Aorta (tissue), 5 donors: ENCODE results near the gene MSS51. TPM values are rescaled to one million over a fixed set of nuclear protein-coding genes. Genes with fewer than 3 reads are reported as not detected.
"Not testable (repeated sequence)": the region's sequence is repeated elsewhere in the genome, so short reads cannot be mapped to it uniquely, and the experiment has no call there.

Experiments
- ATAC-seq: fragments of 200-7000 bp; cut with Tn5 transposase; one replicate; pipeline ENCODE4 v1.9.1; 2022; ENCODE audit warnings: moderate library complexity; ENCODE audit not compliant: low FRiP score
- DNase-seq, 2 donors: peaks; one replicate each; pipeline ENCODE4 v3.0.0-alpha.2; 2020
- H3K27ac ChIP-seq, 2 donors: one replicate each; pipeline ENCODE4 v1.5.1; 2013; ENCODE audit warnings: low read length in 2 of 2, mild to moderate bottlenecking in 2 of 2, moderate library complexity in 2 of 2, control low read depth in 1 of 2, inconsistent platforms in 1 of 2, low read depth in 1 of 2
- H3K27me3 ChIP-seq, 2 donors: one replicate each; pipeline ENCODE4 v1.6.1; 2013; ENCODE audit warnings: control low read depth in 1 of 2, low read length in 1 of 2, mild to moderate bottlenecking in 1 of 2, moderate library complexity in 1 of 2; ENCODE audit not compliant: insufficient read depth in 2 of 2, control insufficient read depth in 1 of 2
- H3K36me3 ChIP-seq, 2 donors: one replicate each; pipeline ENCODE4 v1.6.1; 2013; ENCODE audit warnings: control low read depth in 1 of 2, low read length in 1 of 2, mild to moderate bottlenecking in 1 of 2; ENCODE audit not compliant: insufficient read depth in 2 of 2, control insufficient read depth in 1 of 2
- H3K4me1 ChIP-seq, 2 donors: one replicate each; pipeline ENCODE4 v1.6.1; 2013; ENCODE audit warnings: low read length in 2 of 2, control low read depth in 1 of 2, mild to moderate bottlenecking in 1 of 2, moderate library complexity in 1 of 2; ENCODE audit not compliant: insufficient read depth in 2 of 2, control insufficient read depth in 1 of 2
- H3K4me3 ChIP-seq, 2 donors: one replicate each; pipeline ENCODE4 v1.5.1; 2013; ENCODE audit warnings: low read length in 2 of 2, control low read depth in 1 of 2, mild to moderate bottlenecking in 1 of 2
- H3K9me3 ChIP-seq: one replicate; pipeline ENCODE4 v1.6.1; 2013; ENCODE audit warnings: mild to moderate bottlenecking, low read length; ENCODE audit not compliant: control insufficient read depth
- WGBS, 2 donors: extraction: QIAGEN DNeasy Blood & Tissue Kit; methylation state at CpG; one replicate each; pipeline ENCODE4 v1.1.7; 2013; 5-methylcytosine and 5-hydroxymethylcytosine counted together
- intact Hi-C, 2 donors: fragments of 100-400 bp; cut with DNase I; formaldehyde crosslinking; loops; one replicate each; pipeline versions ENCODE4 v1.14.2 to v1.15.0; 2022
- polyA plus RNA-seq, 2 donors: library from polyadenylated mRNA; stranded (reverse); fragments of 200-250 nt; gene quantifications; one replicate each; pipeline ENCODE4 v1.2.3, GENCODE V29; 2013
- total RNA-seq, 2 donors: library from RNA; stranded (reverse); fragmentation: NEBNext Ultra II Directional; extraction: Animal tissue kit (Norgen Biotek cat#: 25700); gene quantifications; one replicate each; pipeline ENCODE4 v1.2.1, GENCODE V29; 2021
- donor health status: healthy with polysubstance abuse.
- donor health status: Bipolar disorder and iron deficiency.
- donor health status: DM: no; HTN: no; CAD: no.
- donor health status: DM: no; HTN: no; CAD: no.
- donor health status: DM: yes; HTN: yes; CAD: no.

MSS51 gene
- total and polyA plus RNA-seq, 4 donors = 1.7 to 6.3 (median 2.3) TPM

GRCh38 chr10:73394325-73394724, 39.0 kb downstream of the MSS51 start:
- DNase-seq, intact Hi-C loops, H3K9me3 ChIP-seq, H3K4me1 ChIP-seq, H3K27me3 ChIP-seq, ATAC-seq, H3K36me3 ChIP-seq, H3K27ac ChIP-seq, H3K4me3 ChIP-seq: not testable (repeated sequence)
- WGBS, 2 donors = 97 to 99% methylated on average over 3 of the region's 4 CpGs

GRCh38 chr10:73388228-73388627, 45.1 kb downstream of the MSS51 start:
- no peak for ATAC-seq
- Histone ChIP-seq H3K27me3 (no peaks in the 10 kb centered on the region), H3K27ac (no peak overlapping the region), H3K9me3 (no peaks in the 10 kb centered on the region), H3K4me3 (no peak overlapping the region), H3K4me1 (peaks cover 0 to 2% of the 10 kb centered on the region in 2 donors), H3K36me3 (peaks cover 3 to 13% of the 10 kb centered on the region in 2 donors)
- intact Hi-C loops = no loop called here
- 80 to 84% methylated on average over 4 of the region's 4 CpGs for WGBS, 2 donors
- DNase-seq = no peak

DNA sequence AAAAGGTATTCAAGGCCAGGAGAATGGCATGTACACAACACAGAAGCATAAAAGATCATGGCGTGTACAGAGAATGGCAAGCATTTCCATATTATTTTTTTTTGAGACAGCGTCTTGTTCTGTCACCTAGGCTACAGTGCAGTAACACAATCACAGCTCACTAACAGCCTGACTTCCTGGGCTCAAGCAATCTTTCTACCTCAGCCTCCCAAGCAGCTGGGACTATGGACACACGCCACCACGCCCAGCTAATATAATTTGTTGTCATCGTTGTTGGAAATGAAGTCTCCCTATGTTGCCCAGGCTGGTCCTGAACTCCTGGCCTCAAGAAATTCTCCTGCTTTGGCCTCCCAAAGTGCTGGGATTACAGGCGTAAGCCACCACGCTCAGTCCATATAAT, 46.8 kb downstream of the MSS51 start:
- no peaks in the 10 kb centered on the region for H3K9me3 ChIP-seq
- H3K27ac ChIP-seq = no peak overlapping the region
- peaks cover 0 to 2% of the 10 kb centered on the region in 2 donors for H3K4me1 ChIP-seq
- ATAC-seq = no peak
- WGBS, 2 donors = 93 to 95% methylated on average over 7 of the region's 7 CpGs
- DNase-seq = no peak
- intact Hi-C loops = no loop called here
- peaks cover 5 to 13% of the 10 kb centered on the region in 2 donors for H3K36me3 ChIP-seq
- no peaks in the 10 kb centered on the region for H3K27me3 ChIP-seq
- H3K4me3 ChIP-seq = no peak overlapping the region

- Histone ChIP-seq H3K4me3 (no peak overlapping the region), H3K4me1 (no peaks in the 10 kb centered on the region), H3K36me3 (peaks cover 0 to 5% of the 10 kb centered on the region in 2 donors), H3K9me3 (no peaks in the 10 kb centered on the region), H3K27me3 (no peaks in the 10 kb centered on the region), H3K27ac (no peak overlapping the region)
- intact Hi-C loops = no loop called here
- no peak for ATAC-seq
- no peak for DNase-seq
- WGBS, 2 donors = 89 to 90% methylated on average over 1 of the region's 1 CpG
Observed at GRCh38 chr10:73379064-73379748, 54.2 kb downstream of the MSS51 start.

- Histone ChIP-seq H3K36me3 (peaks cover 0 to 2% of the 10 kb centered on the region in 2 donors), H3K27me3 (no peaks in the 10 kb centered on the region), H3K9me3 (no peaks in the 10 kb centered on the region), H3K27ac (no peak overlapping the region), H3K4me1 (no peaks in the 10 kb centered on the region), H3K4me3 (no peak overlapping the region)
- ATAC-seq (no peak), DNase-seq (no peak)
- WGBS, 2 donors = 77 to 79% methylated on average over 3 of the region's 3 CpGs
- intact Hi-C loops = no loop called here
Observed at GRCh38 chr10:73376679-73377078, 56.7 kb downstream of the MSS51 start.

Other genes with a start within 250 kb of the MSS51 start
- 10 to 100 TPM in 1 of 2 donors, 1 to 10 TPM in 1; 9.5 to 12.4 TPM for gene DNAJC9, start 186.3 kb downstream of the MSS51 start, total RNA-seq
- gene DNAJC9, start 186.3 kb downstream of the MSS51 start, polyA plus RNA-seq = 10 to 100 TPM in 1 of 2 donors, 1 to 10 TPM in 1; 8.0 to 13.5 TPM
- 10 to 100 TPM; 41.9 to 44.8 TPM for gene MRPS16, start 180.9 kb downstream of the MSS51 start, total RNA-seq
- 10 to 100 TPM; 39.5 to 45.7 TPM for gene MRPS16, start 180.9 kb downstream of the MSS51 start, polyA plus RNA-seq
- gene CFAP70, start 74.7 kb downstream of the MSS51 start, total RNA-seq = 1 to 10 TPM in 1 of 2 donors, under 1 TPM in 1; 0.94 to 2.4 TPM
- gene CFAP70, start 74.7 kb downstream of the MSS51 start, polyA plus RNA-seq = 1 to 10 TPM in 1 of 2 donors, under 1 TPM in 1; 0.25 to 2.8 TPM
- 100 to 1,000 TPM; 116 to 125 TPM for gene ANXA7, start 19.5 kb downstream of the MSS51 start, total RNA-seq
- 10 to 100 TPM; 72.4 to 88.3 TPM for gene ANXA7, start 19.5 kb downstream of the MSS51 start, polyA plus RNA-seq
- 10 to 100 TPM; 61.0 to 65.6 TPM for gene PPP3CB, start 62.5 kb upstream of the MSS51 start, total RNA-seq
- 10 to 100 TPM; 39.7 to 46.1 TPM for gene PPP3CB, start 62.5 kb upstream of the MSS51 start, polyA plus RNA-seq
- 10 to 100 TPM; 32.6 to 45.7 TPM for gene USP54, start 157.8 kb upstream of the MSS51 start, total RNA-seq
- gene USP54, start 157.8 kb upstream of the MSS51 start, polyA plus RNA-seq = 1 to 10 TPM; 1.9 to 6.1 TPM
- gene MYOZ1, start 207.9 kb upstream of the MSS51 start, total RNA-seq = 10 to 100 TPM in 1 of 2 donors, 1 to 10 TPM in 1; 3.2 to 13.1 TPM
- gene MYOZ1, start 207.9 kb upstream of the MSS51 start, polyA plus RNA-seq = 1 to 10 TPM; 6.6 to 6.9 TPM
- gene SYNPO2L, start 222.5 kb upstream of the MSS51 start, total RNA-seq = under 1 TPM; 0.13 to 0.18 TPM
- gene SYNPO2L, start 222.5 kb upstream of the MSS51 start, polyA plus RNA-seq = under 1 TPM in 1 of 2 donors, not detected in 1; 0.63 TPM